ENCODE results near the gene SLC25A30. TPM values are rescaled to one million over a fixed set of nuclear protein-coding genes. Genes with fewer than 3 reads are reported as not detected.
"Not testable (repeated sequence)": the region's sequence is repeated elsewhere in the genome, so short reads cannot be mapped to it uniquely, and the experiment has no call there.

Gene SLC25A30
- total RNA-seq, 1 experiment from 2014 or later: 6.3 TPM

- Histone ChIP-seq H3K23me2 (ENCODE audit: insufficient read length, low read depth, low read length, poor library complexity, severe bottlenecking) (no peaks in the 10 kb centered on the region), H3K23ac (ENCODE audit: insufficient read length, low read depth, low read length) (no peak overlapping the region), H2BK20ac (ENCODE audit: low read depth, low read length, poor library complexity, severe bottlenecking) (no peak overlapping the region), H3K79me1 (ENCODE audit: insufficient read depth, low read depth, low read length, poor library complexity, severe bottlenecking) (no peaks in the 10 kb centered on the region), H2AK5ac (ENCODE audit: insufficient read length, low read length) (no peak overlapping the region), H3K27ac (ENCODE audit: insufficient read length, low read depth, low read length) (no peak overlapping the region), H3K14ac (ENCODE audit: insufficient read depth, low read length) (no peak overlapping the region), H2BK12ac (ENCODE audit: insufficient read length, low read depth, low read length) (no peak overlapping the region), H3K4ac (ENCODE audit: low read depth, low read length) (no peak overlapping the region), H3T11ph (ENCODE audit: low read length) (no peak overlapping the region), H3K79me2 (ENCODE audit: insufficient read depth, low read length) (no peaks in the 10 kb centered on the region), H2AFZ (ENCODE audit: low read length) (no peak overlapping the region), H4K91ac (ENCODE audit: insufficient read length, low read depth, low read length) (no peak overlapping the region), H3K9ac (ENCODE audit: extremely low read depth, insufficient read length, low read length) (no peak overlapping the region), H4K8ac (replicated peaks; ENCODE audit: insufficient read length, low read depth, low read length) (no peak overlapping the region), H3K4me1 (ENCODE audit: insufficient read depth, low read length) (no peaks in the 10 kb centered on the region), H3K56ac (ENCODE audit: insufficient read length, low read depth, low read length) (no peak overlapping the region), H3K4me2 (ENCODE audit: insufficient read depth, insufficient read length, low read length) (no peak overlapping the region), H2BK5ac (ENCODE audit: insufficient read length, low read length) (no peak overlapping the region), H3K9me3 (ENCODE audit: control insufficient read depth, low read depth, low read length) (no peaks in the 10 kb centered on the region), H2BK120ac (ENCODE audit: low read depth, low read length, poor library complexity, severe bottlenecking) (no peak overlapping the region), H4K20me1 (ENCODE audit: control insufficient read depth, insufficient read depth, insufficient read length) (no peaks in the 10 kb centered on the region), H3K27me3 (ENCODE audit: insufficient read depth, low read length) (no peaks in the 10 kb centered on the region), H3K18ac (ENCODE audit: insufficient read length, low read depth, low read length) (no peak overlapping the region), H4K5ac (ENCODE audit: insufficient read length, low read depth, low read length) (no peak overlapping the region), H2BK15ac (ENCODE audit: low read depth, low read length) (no peak overlapping the region)
- WGBS (ENCODE audit: extremely low coverage, insufficient read length, low lambda C conversion rate): no CpG with 5 or more reads among the region's 12 CpGs
- peaks cover 0 to 18% (median 13%) of the 10 kb centered on the region in 3 experiments; a peak in 5 of 7 replicates for H3K36me3 Mint-ChIP-seq (ENCODE audit: insufficient read depth in 1 of 3, low read depth in 3 of 3)
- H3K9me3 Mint-ChIP-seq: no peaks in the 10 kb centered on the region
- H3K27ac Mint-ChIP-seq: no peak overlapping the region
- H3K4me1 Mint-ChIP-seq: peaks cover 0 to 2% of the 10 kb centered on the region in 2 experiments; a peak in 2 of 4 replicates
- H3K27me3 Mint-ChIP-seq (ENCODE audit: low read depth): no peaks in the 10 kb centered on the region
- H3K4me3 Mint-ChIP-seq: no peak overlapping the region
- TF ChIP-seq CTCF (conservative IDR thresholded peaks at IDR 0.05): no peak
- DNase-seq: no peak
Measured at GRCh38 chr13:45381196-45381595, 37.0 kb downstream of the SLC25A30 start.

GRCh38 chr13:45380708-45381107, 37.5 kb downstream of the SLC25A30 start:
- H2BK5ac ChIP-seq (ENCODE audit: insufficient read length, low read length); H4K8ac ChIP-seq (replicated peaks; ENCODE audit: insufficient read length, low read depth, low read length); H2BK120ac ChIP-seq (ENCODE audit: low read depth, low read length, poor library complexity, severe bottlenecking); H3K4ac ChIP-seq (ENCODE audit: low read depth, low read length); H3K56ac ChIP-seq (ENCODE audit: insufficient read length, low read depth, low read length); H3K23me2 ChIP-seq (ENCODE audit: insufficient read length, low read depth, low read length, poor library complexity, severe bottlenecking); H2AK5ac ChIP-seq (ENCODE audit: insufficient read length, low read length); H2BK15ac ChIP-seq (ENCODE audit: low read depth, low read length); H2AFZ ChIP-seq (ENCODE audit: low read length); DNase-seq; H4K20me1 ChIP-seq (ENCODE audit: control insufficient read depth, insufficient read depth, insufficient read length); H3K18ac ChIP-seq (ENCODE audit: insufficient read length, low read depth, low read length); H4K91ac ChIP-seq (ENCODE audit: insufficient read length, low read depth, low read length); H3K27ac ChIP-seq (ENCODE audit: insufficient read length, low read depth, low read length); H3T11ph ChIP-seq (ENCODE audit: low read length); H2BK20ac ChIP-seq (ENCODE audit: low read depth, low read length, poor library complexity, severe bottlenecking); H3K9me3 Mint-ChIP-seq; H4K5ac ChIP-seq (ENCODE audit: insufficient read length, low read depth, low read length); H3K14ac ChIP-seq (ENCODE audit: insufficient read depth, low read length); H3K79me1 ChIP-seq (ENCODE audit: insufficient read depth, low read depth, low read length, poor library complexity, severe bottlenecking); H3K4me3 Mint-ChIP-seq; H3K4me1 Mint-ChIP-seq; H2BK12ac ChIP-seq (ENCODE audit: insufficient read length, low read depth, low read length); H3K23ac ChIP-seq (ENCODE audit: insufficient read length, low read depth, low read length); H3K27me3 Mint-ChIP-seq (ENCODE audit: low read depth); H3K4me1 ChIP-seq (ENCODE audit: insufficient read depth, low read length); H3K9me3 ChIP-seq (ENCODE audit: control insufficient read depth, low read depth, low read length); H3K4me2 ChIP-seq (ENCODE audit: insufficient read depth, insufficient read length, low read length); H3K27me3 ChIP-seq (ENCODE audit: insufficient read depth, low read length); H3K79me2 ChIP-seq (ENCODE audit: insufficient read depth, low read length); H3K9ac ChIP-seq (ENCODE audit: extremely low read depth, insufficient read length, low read length): not testable (repeated sequence)
- no CpG with 5 or more reads among the region's 8 CpGs for WGBS (ENCODE audit: extremely low coverage, insufficient read length, low lambda C conversion rate)
- Mint-ChIP-seq H3K27ac (peak overlapping the region in 1 of 3 experiments; percentile 24; a peak in 1 of 7 replicates), H3K36me3 (ENCODE audit: insufficient read depth in 1 of 3, low read depth in 3 of 3) (peaks cover 0 to 15% (median 13%) of the 10 kb centered on the region in 3 experiments; a peak in 5 of 7 replicates)
